ENCODE results near the gene SPI1. TPM values are rescaled to one million over a fixed set of nuclear protein-coding genes. Genes with fewer than 3 reads are reported as not detected.

SPI1 gene
- total RNA-seq, 1 experiment from 2014 or later = 0.22 TPM

DNA sequence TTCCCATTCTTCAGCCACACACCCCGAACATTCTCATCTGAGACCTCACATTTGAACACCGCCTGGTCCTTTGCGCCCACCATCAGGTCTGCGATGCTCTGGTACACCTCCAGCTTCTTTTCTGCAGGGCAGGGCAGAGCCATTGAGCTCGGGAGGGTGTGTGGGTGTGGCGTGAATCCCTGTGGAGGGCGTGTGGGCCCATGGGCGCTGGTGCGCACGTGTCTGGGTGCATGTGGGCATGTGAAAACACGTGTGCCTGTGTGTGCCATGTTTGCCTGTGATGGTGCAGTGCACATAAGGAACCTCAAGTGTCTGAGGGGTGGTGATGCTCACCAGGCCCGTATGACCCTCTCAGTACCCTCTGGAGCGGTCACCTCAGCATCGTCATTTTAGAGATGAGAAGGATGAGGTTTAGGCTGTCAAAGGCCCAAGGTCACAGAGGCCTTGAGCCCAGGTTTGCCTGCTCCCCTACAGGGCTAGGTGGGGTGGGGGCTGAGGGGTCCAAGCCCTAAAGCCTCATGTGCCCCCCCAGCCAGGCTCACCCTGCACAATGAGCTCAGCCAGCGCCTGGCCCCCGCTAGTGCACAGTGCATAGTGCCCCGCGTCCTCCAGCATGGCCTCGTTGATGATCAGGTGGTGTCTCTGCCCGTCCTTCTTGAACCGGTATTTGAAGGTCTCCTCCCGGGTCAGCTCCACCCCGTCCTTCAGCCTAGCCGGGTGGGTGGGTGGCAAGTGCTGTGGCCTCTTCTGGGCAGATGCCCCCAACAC lies 36.1 kb downstream of the SPI1 start:
- ATAC-seq = no peak
- CTCF ChIA-PET = no interaction called here
- Histone ChIP-seq H3K9ac (ENCODE audit: low read length) (no peak overlapping the region), H3K4me3 (ENCODE audit: low read length) (no peak overlapping the region), H3K27me3 (ENCODE audit: low read length) (no peaks in the 10 kb centered on the region), H2AFZ (ENCODE audit: low read length) (no peak overlapping the region), H3K79me2 (ENCODE audit: low read length) (no peaks in the 10 kb centered on the region), H3K4me1 (ENCODE audit: insufficient read depth, low read length) (no peaks in the 10 kb centered on the region), H3F3A (ENCODE audit: low read length, unreplicated experiment) (no peaks in the 10 kb centered on the region), H3K36me3 (ENCODE audit: low read depth, low read length) (no peaks in the 10 kb centered on the region), H3K4me2 (ENCODE audit: low read length) (no peak overlapping the region), H4K20me1 (ENCODE audit: low read length) (no peaks in the 10 kb centered on the region), H3K27ac (ENCODE audit: low read length) (no peak overlapping the region), H3K9me2 (replicated peaks; ENCODE audit: low read length) (no peaks in the 10 kb centered on the region), H3K9me3 (ENCODE audit: low read length) (no peaks in the 10 kb centered on the region)
- BruUV-seq (replicated peaks) = no TSS peak
- DNase-seq = no peak
- no peak for TF ChIP-seq EZH2phosphoT487 (IDR thresholded peaks at IDR 0.05; ENCODE audit: borderline replicate concordance, low read length)
- TF ChIP-seq EZH2 (IDR thresholded peaks at IDR 0.05; ENCODE audit: low read length, unreplicated experiment) = no peak
- TF ChIP-seq, protein P1, sequence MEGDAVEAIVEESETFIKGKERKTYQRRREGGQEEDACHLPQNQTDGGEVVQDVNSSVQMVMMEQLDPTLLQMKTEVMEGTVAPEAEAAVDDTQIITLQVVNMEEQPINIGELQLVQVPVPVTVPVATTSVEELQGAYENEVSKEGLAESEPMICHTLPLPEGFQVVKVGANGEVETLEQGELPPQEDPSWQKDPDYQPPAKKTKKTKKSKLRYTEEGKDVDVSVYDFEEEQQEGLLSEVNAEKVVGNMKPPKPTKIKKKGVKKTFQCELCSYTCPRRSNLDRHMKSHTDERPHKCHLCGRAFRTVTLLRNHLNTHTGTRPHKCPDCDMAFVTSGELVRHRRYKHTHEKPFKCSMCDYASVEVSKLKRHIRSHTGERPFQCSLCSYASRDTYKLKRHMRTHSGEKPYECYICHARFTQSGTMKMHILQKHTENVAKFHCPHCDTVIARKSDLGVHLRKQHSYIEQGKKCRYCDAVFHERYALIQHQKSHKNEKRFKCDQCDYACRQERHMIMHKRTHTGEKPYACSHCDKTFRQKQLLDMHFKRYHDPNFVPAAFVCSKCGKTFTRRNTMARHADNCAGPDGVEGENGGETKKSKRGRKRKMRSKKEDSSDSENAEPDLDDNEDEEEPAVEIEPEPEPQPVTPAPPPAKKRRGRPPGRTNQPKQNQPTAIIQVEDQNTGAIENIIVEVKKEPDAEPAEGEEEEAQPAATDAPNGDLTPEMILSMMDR (conservative IDR thresholded peaks at IDR 0.05; ENCODE audit: low read depth, low read length) = no peak
- intact Hi-C loops (cut with micrococcal nuclease) = no loop called here
- POLR2A ChIA-PET (ENCODE audit: unreplicated experiment) = no interaction called here

- Histone ChIP-seq H3K9me2 (replicated peaks; ENCODE audit: low read length) (no peaks in the 10 kb centered on the region), H3K27me3 (ENCODE audit: low read length) (no peaks in the 10 kb centered on the region), H3K79me2 (ENCODE audit: low read length) (no peaks in the 10 kb centered on the region), H3K4me3 (ENCODE audit: low read length) (no peak overlapping the region), H3K9ac (ENCODE audit: low read length) (no peak overlapping the region), H3K27ac (ENCODE audit: low read length) (no peak overlapping the region), H3K4me2 (ENCODE audit: low read length) (no peak overlapping the region), H3K36me3 (ENCODE audit: low read depth, low read length) (no peaks in the 10 kb centered on the region), H4K20me1 (ENCODE audit: low read length) (no peaks in the 10 kb centered on the region), H3F3A (ENCODE audit: low read length, unreplicated experiment) (no peaks in the 10 kb centered on the region), H3K9me3 (ENCODE audit: low read length) (no peaks in the 10 kb centered on the region), H3K4me1 (ENCODE audit: insufficient read depth, low read length) (no peaks in the 10 kb centered on the region), H2AFZ (ENCODE audit: low read length) (no peak overlapping the region)
- no TSS peak for BruUV-seq (replicated peaks)
- ChIA-PET CTCF (interaction anchor here (0.6 to 1.1 kb wide), 2 partner anchors 12 to 14 kb away, joined by 4 read pairs; no protein-coding TSS in a partner anchor), POLR2A (ENCODE audit: unreplicated experiment) (no interaction called here)
- ATAC-seq (peak; percentile 35; the same call in 1 of the 2 replicates), DNase-seq (no peak)
- TF ChIP-seq, protein P1 (conservative IDR thresholded peaks at IDR 0.05; ENCODE audit: low read depth, low read length) = no peak
- no peak for TF ChIP-seq EZH2 (IDR thresholded peaks at IDR 0.05; ENCODE audit: low read length, unreplicated experiment)
- intact Hi-C loops (cut with micrococcal nuclease) = no loop called here
Observed at GRCh38 chr11:47340980-47341775, 37.2 kb downstream of the SPI1 start.

- ATAC-seq (no peak), DNase-seq (no peak)
- Histone ChIP-seq H3K4me3 (ENCODE audit: low read length) (no peak overlapping the region), H3K9me2 (replicated peaks; ENCODE audit: low read length) (no peaks in the 10 kb centered on the region), H3K27ac (ENCODE audit: low read length) (no peak overlapping the region), H3K4me2 (ENCODE audit: low read length) (no peak overlapping the region), H3K4me1 (ENCODE audit: insufficient read depth, low read length) (no peaks in the 10 kb centered on the region), H3K9me3 (ENCODE audit: low read length) (no peaks in the 10 kb centered on the region), H3K9ac (ENCODE audit: low read length) (no peak overlapping the region), H3F3A (ENCODE audit: low read length, unreplicated experiment) (no peaks in the 10 kb centered on the region), H3K79me2 (ENCODE audit: low read length) (no peaks in the 10 kb centered on the region), H4K20me1 (ENCODE audit: low read length) (no peaks in the 10 kb centered on the region), H2AFZ (ENCODE audit: low read length) (no peak overlapping the region), H3K36me3 (ENCODE audit: low read depth, low read length) (no peaks in the 10 kb centered on the region), H3K27me3 (ENCODE audit: low read length) (no peaks in the 10 kb centered on the region)
- POLR2A ChIA-PET (ENCODE audit: unreplicated experiment) = no interaction called here
- intact Hi-C loops (cut with micrococcal nuclease) = no loop called here
- no TSS peak for BruUV-seq (replicated peaks)
- no peak for TF ChIP-seq EZH2 (IDR thresholded peaks at IDR 0.05; ENCODE audit: low read length, unreplicated experiment)
- no peak for TF ChIP-seq EZH2phosphoT487 (IDR thresholded peaks at IDR 0.05; ENCODE audit: borderline replicate concordance, low read length)
- TF ChIP-seq, protein P1 (conservative IDR thresholded peaks at IDR 0.05; ENCODE audit: low read depth, low read length) = no peak
- CTCF ChIA-PET = interaction anchor here (1.1 kb wide), 1 partner anchor 15 kb away, joined by 4 read pairs; no protein-coding TSS in a partner anchor
Observed at GRCh38 chr11:47340010-47340409, 38.3 kb downstream of the SPI1 start.

Data from PC-3 (cell line).